ENCODE results near the gene KATNAL1.
A peak's percentile ranks its signal among the peaks of the same experiment; 100 is the strongest.
"Not testable (repeated sequence)": the region's sequence is repeated elsewhere in the genome, so short reads cannot be mapped to it uniquely, and the experiment has no call there.

Gene KATNAL1

DNA sequence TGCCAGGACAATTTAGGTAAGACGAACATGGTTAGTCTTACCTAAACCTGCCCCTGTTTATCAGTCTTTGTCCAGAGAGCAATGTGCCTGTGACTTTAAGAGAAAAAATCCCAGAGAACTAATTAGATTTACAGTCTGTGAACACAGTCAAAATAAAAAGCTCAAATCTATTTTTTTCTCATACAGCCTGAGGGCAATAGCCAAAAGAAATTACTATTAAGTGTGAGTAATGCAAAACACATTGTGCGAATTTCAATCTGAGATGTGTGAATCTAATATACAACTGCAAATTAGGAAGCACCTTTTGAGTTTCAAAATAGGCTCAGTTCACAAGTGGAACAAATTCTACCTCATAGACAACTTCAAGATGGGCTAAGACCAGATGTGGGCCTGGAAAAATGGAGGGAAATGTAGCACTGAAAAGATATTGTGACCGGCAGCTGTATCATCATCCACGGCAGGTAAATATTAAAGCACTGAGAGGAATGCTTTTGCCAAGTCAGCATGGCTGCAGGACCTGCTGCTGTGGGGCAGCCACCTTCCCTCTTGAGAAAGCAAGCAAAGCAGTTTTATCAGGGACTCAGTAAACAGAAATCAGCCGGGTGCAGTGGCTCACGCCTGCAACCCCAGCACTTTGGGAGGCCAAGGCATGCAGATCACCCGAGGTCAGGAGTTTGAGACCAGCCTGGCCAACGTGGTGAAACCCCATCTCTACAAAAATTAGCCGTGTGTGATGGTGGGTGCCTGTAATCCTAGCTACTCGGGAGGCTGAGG, 114.8 kb downstream of the KATNAL1 start:
- TF ChIP-seq TAF1 (IDR thresholded peaks at IDR 0.05; ENCODE audit: borderline replicate concordance, low read depth, low read length) (no peak), POLR2AphosphoS5 (IDR thresholded peaks at IDR 0.05; ENCODE audit: low read depth, low read length) (no peak), POLR2A (IDR thresholded peaks at IDR 0.05; ENCODE audit: low read depth, low read length) (no peak)
- DNase-seq (ENCODE audit: insufficient read length) (no peak), FAIRE-seq (peak; percentile 70)

- TF ChIP-seq TAF1 (IDR thresholded peaks at IDR 0.05; ENCODE audit: borderline replicate concordance, low read depth, low read length) (no peak), POLR2AphosphoS5 (IDR thresholded peaks at IDR 0.05; ENCODE audit: low read depth, low read length) (no peak)
- FAIRE-seq (no peak), DNase-seq (ENCODE audit: insufficient read length) (no peak)
These were observed 115.8 kb downstream of the KATNAL1 start for GRCh38 chr13:30191491-30192100.

DNA sequence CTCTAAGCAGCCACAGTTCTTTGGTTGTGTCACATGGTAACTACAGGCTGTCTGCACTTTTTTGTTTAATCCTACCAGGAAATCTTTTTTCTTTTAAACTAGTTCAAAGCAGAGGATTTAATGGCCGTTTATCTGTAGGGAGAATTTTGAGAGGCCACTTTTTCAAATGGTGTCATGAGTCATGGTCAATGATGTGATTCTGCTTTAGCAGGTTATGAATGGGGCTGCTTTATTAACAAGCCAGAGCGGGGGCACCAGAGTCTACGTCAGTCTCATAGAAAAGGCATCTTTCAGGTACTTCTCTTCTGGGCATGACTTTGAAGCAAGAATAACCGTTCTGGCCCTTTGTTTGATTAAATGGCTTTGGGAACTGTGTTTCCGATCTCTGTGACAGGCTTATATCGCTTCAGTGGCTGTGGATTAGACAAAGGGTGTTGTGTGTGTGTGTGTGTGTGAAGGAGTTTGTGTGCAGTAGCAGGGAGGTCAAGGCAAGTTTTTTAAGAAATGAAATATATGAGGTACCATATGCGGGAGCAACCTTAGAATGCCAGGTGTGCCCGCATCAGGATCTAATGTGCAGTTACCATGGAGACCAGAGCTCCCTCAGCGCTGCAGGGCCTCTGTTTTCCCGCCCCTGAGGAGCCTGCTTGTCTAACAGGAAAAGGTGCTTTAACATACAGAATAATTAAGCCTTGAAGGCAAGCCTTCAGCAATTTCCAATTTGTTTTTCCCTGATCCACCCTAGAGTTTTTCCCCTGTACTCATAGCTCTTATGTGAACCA, 120.5 kb downstream of the KATNAL1 start:
- DNase-seq (ENCODE audit: insufficient read length), result no peak
- FAIRE-seq, result no peak
- TF ChIP-seq POLR2AphosphoS5 (IDR thresholded peaks at IDR 0.05; ENCODE audit: low read depth, low read length) (no peak), POLR2A (IDR thresholded peaks at IDR 0.05; ENCODE audit: low read depth, low read length) (no peak), TAF1 (IDR thresholded peaks at IDR 0.05; ENCODE audit: borderline replicate concordance, low read depth, low read length) (no peak)

DNA sequence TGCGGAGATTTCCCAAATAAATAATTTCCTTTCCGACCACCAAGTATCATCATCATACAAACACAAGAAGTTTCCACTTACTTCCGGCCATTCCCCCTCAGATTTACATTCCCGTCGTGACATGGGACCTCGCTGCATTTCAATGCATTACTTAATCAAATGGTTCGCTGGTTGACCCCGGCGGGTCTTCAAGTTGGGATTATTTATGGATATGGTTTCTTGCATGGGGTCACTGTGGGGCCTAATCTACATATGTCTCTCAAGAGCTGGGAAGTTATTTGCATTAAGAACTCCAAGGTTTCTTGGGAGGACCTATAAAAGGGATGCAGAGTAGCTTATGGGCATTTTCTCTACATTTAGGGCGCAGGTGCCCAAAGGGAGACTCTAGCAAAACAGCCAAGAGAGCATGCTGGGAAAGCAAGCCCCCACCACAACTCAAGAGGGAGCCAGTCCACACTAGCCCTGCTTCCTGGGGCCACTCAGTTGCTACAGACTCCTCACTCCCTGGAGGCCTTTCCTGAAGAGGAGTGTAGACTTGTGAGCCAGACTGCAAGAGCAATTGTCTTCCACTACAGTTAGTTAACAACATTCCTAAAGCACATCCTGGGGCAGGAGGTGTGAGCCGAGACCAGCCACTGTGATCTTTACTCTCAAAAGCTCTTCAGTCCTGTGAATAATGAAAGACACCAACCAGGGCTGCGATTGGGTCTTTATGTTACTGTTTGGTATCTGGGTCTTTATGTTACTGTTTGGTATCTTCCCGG, 125.3 kb downstream of the KATNAL1 start:
- no peak for DNase-seq (ENCODE audit: insufficient read length)
- FAIRE-seq, result no peak
- no peak for TF ChIP-seq TAF1 (IDR thresholded peaks at IDR 0.05; ENCODE audit: borderline replicate concordance, low read depth, low read length)
- TF ChIP-seq POLR2AphosphoS5 (IDR thresholded peaks at IDR 0.05; ENCODE audit: low read depth, low read length), result no peak
- no peak for TF ChIP-seq POLR2A (IDR thresholded peaks at IDR 0.05; ENCODE audit: low read depth, low read length)

DNA sequence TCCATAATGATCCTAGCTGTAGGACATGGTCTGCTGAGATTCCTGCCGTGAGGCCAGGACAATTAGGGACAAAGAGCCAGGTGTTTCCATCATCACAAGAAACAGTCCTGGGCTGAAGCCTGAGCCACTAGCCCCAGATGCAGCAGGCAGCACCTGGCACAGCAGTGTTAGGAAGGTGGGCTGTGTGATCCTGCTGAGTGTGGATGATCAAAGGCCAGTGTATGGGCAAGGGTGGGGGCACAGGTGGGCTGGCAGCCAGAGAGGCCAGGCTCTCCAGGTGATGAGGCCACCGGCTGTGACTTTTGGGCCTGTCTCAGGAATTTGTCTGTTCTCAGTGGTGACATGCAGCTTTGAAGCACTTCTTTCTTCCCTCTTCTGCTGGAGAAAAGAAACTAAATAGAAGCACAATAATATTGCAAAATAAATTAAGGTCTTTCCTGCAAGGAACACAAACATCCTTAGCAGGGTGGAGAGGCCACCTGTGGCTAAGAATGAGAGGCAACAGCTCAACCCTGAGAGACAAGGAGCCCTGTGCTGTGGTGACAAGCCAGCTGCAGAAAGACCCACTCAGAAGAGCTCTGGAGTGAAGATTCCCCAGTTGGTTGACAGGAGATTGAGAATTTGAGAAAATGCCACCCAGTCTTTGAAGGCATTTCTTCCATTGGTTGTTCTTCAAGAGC, 127.6 kb downstream of the KATNAL1 start:
- DNase-seq (ENCODE audit: insufficient read length), result no peak
- no peak for FAIRE-seq
- TF ChIP-seq POLR2A (IDR thresholded peaks at IDR 0.05; ENCODE audit: low read depth, low read length) (no peak), POLR2AphosphoS5 (IDR thresholded peaks at IDR 0.05; ENCODE audit: low read depth, low read length) (no peak), TAF1 (IDR thresholded peaks at IDR 0.05; ENCODE audit: borderline replicate concordance, low read depth, low read length) (no peak)

DNA sequence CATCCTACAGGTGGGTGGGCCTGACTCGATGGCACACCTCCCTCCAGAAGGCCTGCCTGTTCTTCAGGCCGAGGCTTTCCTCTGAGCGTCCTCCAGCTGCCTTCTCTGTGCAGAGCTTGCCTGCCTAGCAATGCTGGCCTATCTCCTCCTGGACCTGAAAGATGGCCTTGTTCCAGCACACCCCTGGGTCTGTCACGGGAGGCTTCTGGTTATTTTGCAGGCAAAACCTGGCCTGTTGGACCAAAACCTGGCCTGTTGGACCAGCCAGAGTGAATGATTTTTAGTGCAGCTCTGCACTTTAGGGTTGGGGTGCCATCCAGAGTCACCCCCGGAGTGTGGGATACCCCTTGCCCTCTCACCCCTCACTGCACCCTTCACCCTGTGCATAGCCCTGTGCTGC, 128.4 kb downstream of the KATNAL1 start:
- no peak for DNase-seq (ENCODE audit: insufficient read length)
- no peak for TF ChIP-seq POLR2AphosphoS5 (IDR thresholded peaks at IDR 0.05; ENCODE audit: low read depth, low read length)
- TF ChIP-seq TAF1 (IDR thresholded peaks at IDR 0.05; ENCODE audit: borderline replicate concordance, low read depth, low read length), result no peak
- TF ChIP-seq POLR2A (IDR thresholded peaks at IDR 0.05; ENCODE audit: low read depth, low read length), result no peak
- no peak for FAIRE-seq

DNA sequence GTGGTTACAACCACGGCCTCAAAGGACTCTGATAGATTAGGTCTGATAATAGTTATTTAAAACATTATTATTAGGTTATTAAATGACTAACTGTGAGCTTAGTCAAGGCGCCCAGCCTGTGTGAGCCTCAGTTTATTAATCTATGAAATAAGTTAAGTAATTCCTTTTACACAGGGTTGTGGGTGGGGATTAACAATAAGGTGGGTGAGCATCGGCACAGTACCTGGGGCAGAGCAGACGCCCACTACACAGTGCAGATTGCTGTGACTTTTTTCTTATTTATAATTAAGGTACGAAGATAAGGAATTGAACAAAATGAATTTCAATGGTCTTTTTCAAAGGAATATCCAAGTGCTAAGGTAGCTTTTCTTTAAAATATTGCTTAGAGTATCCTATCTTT, 132.2 kb downstream of the KATNAL1 start:
- TF ChIP-seq POLR2AphosphoS5 (IDR thresholded peaks at IDR 0.05; ENCODE audit: low read depth, low read length) (no peak), POLR2A (IDR thresholded peaks at IDR 0.05; ENCODE audit: low read depth, low read length) (no peak), TAF1 (IDR thresholded peaks at IDR 0.05; ENCODE audit: borderline replicate concordance, low read depth, low read length) (no peak)
- FAIRE-seq, result no peak

GRCh38 chr13:30174250-30174649, 133.1 kb downstream of the KATNAL1 start:
- peak; percentile 27 for FAIRE-seq
- not testable (repeated sequence) for DNase-seq (ENCODE audit: insufficient read length)

More for the DNA sequence above, 132.2 kb downstream of the KATNAL1 start:
- no peak for DNase-seq (ENCODE audit: insufficient read length)

- no peak for DNase-seq (ENCODE audit: insufficient read length)
- TF ChIP-seq POLR2AphosphoS5 (IDR thresholded peaks at IDR 0.05; ENCODE audit: low read depth, low read length), result no peak
- no peak for TF ChIP-seq TAF1 (IDR thresholded peaks at IDR 0.05; ENCODE audit: borderline replicate concordance, low read depth, low read length)
- no peak for TF ChIP-seq POLR2A (IDR thresholded peaks at IDR 0.05; ENCODE audit: low read depth, low read length)
- no peak for FAIRE-seq
These were observed 134.1 kb downstream of the KATNAL1 start for GRCh38 chr13:30173303-30173610.

DNA sequence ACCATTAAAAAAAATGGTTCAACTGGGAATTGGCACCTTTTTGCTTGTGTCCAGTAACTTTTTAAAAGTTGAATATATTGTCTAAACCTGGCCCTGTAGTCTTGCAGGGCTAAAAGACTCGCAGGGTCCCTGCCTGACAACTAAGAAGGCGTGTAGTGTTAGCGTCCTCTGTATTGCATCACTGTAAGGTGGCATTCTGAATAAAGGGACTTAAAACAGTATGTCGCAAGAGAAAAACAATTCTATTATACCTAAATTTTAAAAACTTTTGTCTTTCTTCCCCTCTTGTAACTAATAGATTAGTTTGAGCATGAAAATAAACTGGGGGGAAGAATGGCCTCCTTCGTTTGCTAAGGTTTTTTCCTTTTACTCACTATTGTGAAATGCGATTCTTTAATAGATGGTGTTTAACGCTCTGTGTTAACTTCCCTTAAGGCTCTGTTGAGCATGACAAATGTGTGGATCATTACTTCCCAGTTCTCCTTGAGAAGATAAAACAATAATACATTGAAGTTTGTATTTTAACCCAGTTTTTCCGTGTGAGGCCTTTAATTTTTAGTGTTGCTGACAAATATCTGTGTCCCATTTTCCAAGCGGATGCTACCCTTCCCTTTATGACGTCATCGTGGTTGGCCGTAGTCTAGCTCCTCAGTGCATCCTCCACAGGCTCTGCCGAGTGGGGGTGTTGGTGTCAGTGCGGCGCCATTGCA, 134.6 kb downstream of the KATNAL1 start:
- FAIRE-seq (no peak), DNase-seq (ENCODE audit: insufficient read length) (no peak)
- no peak for TF ChIP-seq POLR2A (IDR thresholded peaks at IDR 0.05; ENCODE audit: low read depth, low read length)
- TF ChIP-seq TAF1 (IDR thresholded peaks at IDR 0.05; ENCODE audit: borderline replicate concordance, low read depth, low read length), result no peak
- no peak for TF ChIP-seq POLR2AphosphoS5 (IDR thresholded peaks at IDR 0.05; ENCODE audit: low read depth, low read length)

Measured in GM12892 (cell line).